LNCAP (cell line): ENCODE results near the gene HES2.

Experiments used
- TF ChIP-seq, protein P1 (sequence below): fragments of 450-650 bp; IDR thresholded peaks from 2 replicates; pipeline ENCODE4 v1.5.1; 2017; ENCODE audit warnings: mild to moderate bottlenecking

The HES2 gene

DNA sequence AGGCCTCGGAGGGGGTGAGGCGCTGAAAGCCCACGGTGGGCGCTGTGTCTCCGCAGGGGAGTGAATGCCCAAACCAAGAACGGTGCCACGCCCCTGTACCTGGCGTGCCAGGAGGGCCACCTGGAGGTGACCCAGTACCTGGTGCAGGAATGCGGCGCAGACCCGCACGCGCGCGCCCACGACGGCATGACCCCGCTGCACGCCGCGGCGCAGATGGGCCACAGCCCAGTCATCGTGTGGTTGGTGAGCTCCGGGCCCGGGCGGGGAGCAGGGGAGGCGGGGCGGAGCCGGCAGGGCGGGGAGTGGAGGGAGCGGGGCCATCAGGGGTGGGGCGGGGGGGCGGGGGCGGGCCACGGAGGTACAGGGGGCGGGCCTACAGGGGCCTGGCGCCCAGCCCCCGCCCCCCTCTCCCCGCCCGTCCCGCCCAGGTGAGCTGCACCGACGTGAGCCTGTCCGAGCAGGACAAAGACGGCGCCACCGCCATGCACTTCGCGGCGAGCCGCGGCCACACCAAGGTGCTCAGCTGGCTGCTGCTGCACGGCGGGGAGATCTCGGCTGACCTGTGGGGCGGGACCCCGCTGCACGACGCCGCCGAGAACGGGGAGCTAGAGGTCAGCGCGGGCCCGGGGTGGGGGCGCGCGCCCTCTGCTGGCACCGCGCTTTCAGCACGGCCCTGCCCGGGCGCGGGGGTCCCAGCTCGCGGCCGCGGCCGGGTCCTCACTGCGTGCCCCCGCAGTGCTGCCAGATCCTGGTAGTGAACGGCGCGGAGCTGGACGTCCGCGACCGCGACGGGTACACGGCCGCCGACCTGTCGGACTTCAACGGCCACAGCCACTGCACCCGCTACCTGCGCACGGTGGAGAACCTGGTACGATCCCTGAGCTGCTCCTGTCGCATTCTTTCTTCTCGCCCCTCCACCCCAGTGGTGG, 20.7 kb upstream of the HES2 start:
- TF ChIP-seq, protein P1, sequence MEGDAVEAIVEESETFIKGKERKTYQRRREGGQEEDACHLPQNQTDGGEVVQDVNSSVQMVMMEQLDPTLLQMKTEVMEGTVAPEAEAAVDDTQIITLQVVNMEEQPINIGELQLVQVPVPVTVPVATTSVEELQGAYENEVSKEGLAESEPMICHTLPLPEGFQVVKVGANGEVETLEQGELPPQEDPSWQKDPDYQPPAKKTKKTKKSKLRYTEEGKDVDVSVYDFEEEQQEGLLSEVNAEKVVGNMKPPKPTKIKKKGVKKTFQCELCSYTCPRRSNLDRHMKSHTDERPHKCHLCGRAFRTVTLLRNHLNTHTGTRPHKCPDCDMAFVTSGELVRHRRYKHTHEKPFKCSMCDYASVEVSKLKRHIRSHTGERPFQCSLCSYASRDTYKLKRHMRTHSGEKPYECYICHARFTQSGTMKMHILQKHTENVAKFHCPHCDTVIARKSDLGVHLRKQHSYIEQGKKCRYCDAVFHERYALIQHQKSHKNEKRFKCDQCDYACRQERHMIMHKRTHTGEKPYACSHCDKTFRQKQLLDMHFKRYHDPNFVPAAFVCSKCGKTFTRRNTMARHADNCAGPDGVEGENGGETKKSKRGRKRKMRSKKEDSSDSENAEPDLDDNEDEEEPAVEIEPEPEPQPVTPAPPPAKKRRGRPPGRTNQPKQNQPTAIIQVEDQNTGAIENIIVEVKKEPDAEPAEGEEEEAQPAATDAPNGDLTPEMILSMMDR = no peak; the same call in 1 of the 2 replicates

DNA sequence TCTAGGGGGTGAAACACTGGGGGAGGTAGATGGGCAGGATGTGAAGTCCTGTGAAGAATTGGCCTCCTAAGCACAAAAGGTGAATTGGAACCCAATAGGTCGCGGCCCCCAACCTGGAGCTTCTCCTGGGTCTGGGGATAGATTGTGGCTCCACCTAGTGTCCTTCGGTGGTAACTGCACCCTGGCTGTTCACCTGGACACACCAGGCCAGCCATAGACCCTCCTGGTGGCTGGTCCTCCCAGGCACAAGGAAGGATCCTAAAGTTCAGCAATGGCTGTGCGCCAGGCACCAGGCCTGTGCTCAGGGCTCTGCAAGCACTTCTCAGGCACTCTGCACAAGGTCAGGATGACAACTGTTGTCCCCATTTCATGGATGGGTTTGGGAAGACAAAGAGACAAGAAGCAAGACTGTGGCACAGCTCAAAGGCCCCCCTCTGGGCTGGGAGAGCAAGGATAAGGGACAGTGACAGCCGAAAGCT, 18.4 kb upstream of the HES2 start:
- TF ChIP-seq, protein P1 = peak; percentile 97

DNA sequence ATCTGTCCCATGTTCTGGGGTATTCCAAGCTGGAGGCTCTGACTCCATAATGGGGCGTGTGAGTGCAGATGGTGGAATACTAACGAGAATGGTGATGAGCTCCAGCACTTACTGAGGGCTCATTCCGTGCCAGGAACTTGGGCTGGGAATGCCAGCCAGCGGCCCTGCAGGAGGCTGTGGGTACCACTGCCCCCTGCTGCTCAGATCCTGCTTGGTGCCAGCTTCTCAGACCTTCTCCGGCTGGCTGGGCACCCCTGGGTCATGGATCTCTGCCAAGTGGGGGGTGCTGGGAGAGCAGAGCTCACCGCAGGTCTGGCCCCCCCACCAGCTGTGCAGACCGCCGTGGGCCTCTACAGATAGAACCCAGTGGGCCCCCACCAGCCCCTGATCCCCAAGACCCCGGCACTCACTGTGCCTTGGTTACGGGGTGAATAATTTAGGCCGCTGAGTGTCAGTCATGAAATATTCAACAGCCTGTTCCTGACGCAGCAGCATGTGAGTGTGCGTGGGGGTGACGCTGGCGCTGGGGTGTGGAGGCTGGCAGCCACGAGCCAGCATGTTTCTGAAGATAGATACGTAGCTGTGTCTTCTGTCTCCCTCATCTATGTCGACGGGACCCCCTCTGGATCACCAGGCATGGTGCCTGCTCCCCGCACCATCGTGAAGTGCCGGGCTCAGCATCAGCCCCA, 17.4 kb upstream of the HES2 start:
- TF ChIP-seq, protein P1 = peak; percentile 43

DNA sequence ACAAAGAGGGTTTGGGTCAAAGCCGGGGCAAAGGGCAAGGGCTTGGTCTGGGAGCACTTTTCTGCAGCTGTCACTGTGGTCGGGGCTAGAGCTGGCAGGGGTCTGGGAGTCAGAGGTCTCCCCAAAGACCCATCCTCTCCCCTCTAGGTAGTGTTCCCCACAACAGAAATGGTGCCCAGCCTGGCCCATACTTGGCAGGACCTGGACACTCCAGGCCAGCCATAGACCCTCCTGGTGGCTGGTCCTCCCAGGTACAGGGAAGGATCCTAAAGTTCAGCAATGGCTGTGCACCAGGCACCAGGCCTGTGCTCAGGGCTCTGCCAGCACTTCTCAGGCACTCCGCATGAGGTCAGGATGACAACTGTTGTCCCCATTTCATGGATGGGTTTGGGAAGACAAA, 15.8 kb upstream of the HES2 start:
- TF ChIP-seq, protein P1 = no peak

DNA sequence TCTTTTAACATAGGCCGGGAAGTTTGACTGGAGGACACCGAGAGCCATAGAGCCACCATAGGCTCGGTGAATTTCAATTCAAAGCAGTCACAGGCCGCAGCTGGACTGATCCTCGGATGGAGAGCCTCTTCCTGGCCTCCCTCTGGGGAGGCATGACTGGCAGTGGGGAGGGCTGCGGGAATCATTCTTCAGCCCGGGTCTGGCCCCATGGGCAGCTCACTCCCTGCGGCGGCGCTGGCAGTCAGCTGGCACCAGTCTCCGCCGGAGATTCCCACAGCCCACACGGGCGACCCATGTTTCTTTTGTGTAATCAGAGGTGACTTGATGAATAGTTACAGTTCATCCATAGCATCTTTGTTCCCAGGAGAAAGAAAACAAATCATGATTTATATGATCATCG, 15.4 kb upstream of the HES2 start:
- TF ChIP-seq, protein P1 = no peak

DNA sequence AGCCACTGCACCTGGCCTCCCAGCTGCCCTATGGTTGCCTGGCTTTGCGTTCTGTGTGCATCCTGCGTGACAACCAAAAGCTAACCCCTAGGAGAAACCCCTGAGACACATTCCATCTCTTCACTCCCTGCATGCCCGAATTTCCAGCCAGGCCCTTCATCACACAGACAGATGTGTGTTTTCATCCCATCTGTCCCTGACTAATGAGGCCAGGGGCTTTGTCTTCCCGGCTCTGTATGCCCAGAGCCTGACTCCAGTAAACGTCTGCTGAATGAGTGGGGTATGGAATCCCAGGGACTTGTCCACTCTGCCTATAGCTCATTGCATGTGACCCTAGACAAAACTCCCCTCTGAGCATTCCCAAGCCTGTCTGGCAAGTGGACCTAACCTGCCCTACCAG, 14.5 kb upstream of the HES2 start:
- TF ChIP-seq, protein P1 = no peak

DNA sequence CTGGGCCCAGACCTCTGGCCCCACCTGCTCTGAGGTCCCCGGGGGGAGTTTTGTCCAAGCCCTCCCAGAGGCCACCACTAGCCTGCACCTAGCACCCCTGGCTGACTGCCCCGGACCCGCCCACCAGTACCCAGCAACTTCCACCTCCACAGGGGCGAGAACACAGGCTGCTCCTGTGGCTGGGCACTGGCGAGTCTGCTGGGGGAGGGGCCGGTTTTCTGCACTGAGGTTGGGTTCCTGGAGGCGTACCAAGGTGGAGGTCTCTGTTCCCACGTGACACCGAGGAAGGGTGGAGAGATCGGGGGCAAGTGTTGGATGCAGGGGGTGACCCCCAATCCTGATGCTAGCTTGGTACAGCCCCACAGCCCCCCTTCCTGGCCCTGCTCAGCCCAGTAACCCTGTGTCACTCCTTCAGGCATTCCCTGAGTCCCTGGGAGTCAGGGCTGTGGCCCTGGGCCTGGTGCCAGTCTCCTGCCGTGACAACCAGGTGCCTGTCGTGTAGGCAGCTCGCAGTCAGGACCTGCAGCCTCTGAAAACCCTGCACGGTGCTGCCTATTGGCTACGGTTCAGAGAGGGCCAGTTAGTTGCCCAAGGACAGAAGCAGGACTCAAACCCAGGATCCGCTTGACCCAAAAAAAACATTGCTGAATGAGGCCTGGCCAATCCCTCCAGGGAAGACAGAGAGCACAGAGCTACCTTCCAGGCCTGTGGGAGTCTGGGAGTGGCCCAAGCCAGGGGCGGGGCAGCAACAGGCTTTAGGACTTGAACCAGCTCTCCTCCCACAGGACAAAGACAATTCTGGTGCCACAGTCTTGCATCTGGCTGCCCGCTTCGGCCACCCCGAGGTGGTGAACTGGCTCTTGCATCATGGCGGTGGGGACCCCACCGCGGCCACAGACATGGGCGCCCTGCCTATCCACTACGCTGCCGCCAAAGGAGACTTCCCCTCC, 8.0 kb upstream of the HES2 start:
- TF ChIP-seq, protein P1 = no peak
